K562 (cell line): ENCODE measurements around the gene CDCP1. TPM values are rescaled to one million over a fixed set of nuclear protein-coding genes. Genes with fewer than 3 reads are reported as not detected.
A peak's percentile ranks its signal among the peaks of the same experiment; 100 is the strongest.

Source experiments
- ATAC-seq: fragments of 200-7000 bp; cut with Tn5 transposase; 3 replicates; pipeline ENCODE4 v1.9.1; 2020; ENCODE audit warnings: moderate library complexity
- BruUV-seq: library from RNA; stranded (reverse); fragments of 400-500 nt; replicated peaks from 2 replicates; lab custom pipeline; 2021; lab: Mats Ljungman, UMichigan
- CTCF ChIA-PET: fragments of 300-600 bp; formaldehyde crosslinking; extraction: SDS; loops from one replicate; lab custom pipeline; 2021; ENCODE audit warnings: low intra/inter-chr PET ratio; lab: Yijun Ruan, JAX
- POLR2A ChIA-PET: fragments of 300-600, 350-650 bp; sonication (Branson Sonifier 250); formaldehyde crosslinking; extraction: SDS; loops from one replicate; lab custom pipeline; 2021; ENCODE audit warnings: antibody characterized with exemption, inconsistent platforms; lab: Yijun Ruan, JAX
- DNase-seq, 4 experiments: peaks; one replicate each; pipeline versions ENCODE4 v3.0.0 to v3.0.0-alpha.2; 2011 to 2018; ENCODE audit warnings: low spot score in 3 of 4, mixed read lengths in 3 of 4; ENCODE audit errors: extremely low read depth in 1 of 4
- FAIRE-seq: peaks from 2 replicates; lab custom pipeline; 2011; peaks lifted over from hg19 to GRCh38; lab: Jason Lieb, UNC
- H2AFZ ChIP-seq: 2 replicates; pipeline ENCODE4 v1.6.0; 2011; ENCODE audit warnings: low read depth, low read length, control low read depth, inconsistent platforms
- H3K27ac ChIP-seq: fragments of 200-600 bp; 3 replicates; pipeline ENCODE4 v1.8.0; 2011; ENCODE audit warnings: low read depth, mild to moderate bottlenecking, control low read depth, inconsistent platforms, low read length, moderate library complexity, mixed read lengths; ENCODE audit errors: extremely low read depth
- H3K27me3 ChIP-seq, 2 experiments: fragments of 300-600 bp in 1 of 2; 2 replicates in 1 of 2; 3 replicates in 1 of 2; pipeline versions ENCODE4 v1.6.0 to v1.8.0; 2011; ENCODE audit warnings: inconsistent platforms in 2 of 2, low read length in 2 of 2, mild to moderate bottlenecking in 1 of 2, mixed read lengths in 1 of 2, moderate library complexity in 1 of 2; ENCODE audit not compliant: control insufficient read depth in 2 of 2, insufficient read depth in 2 of 2
- H3K36me3 ChIP-seq: fragments of 300-600 bp; 3 replicates; pipeline ENCODE4 v1.8.0; 2011; ENCODE audit warnings: mild to moderate bottlenecking, low read length, inconsistent platforms; ENCODE audit not compliant: control insufficient read depth, insufficient read depth
- H3K4me1 ChIP-seq, 2 experiments: fragments of 200-600 bp in 1 of 2; replicated peaks in 1 of 2; 2 replicates in 1 of 2; 3 replicates in 1 of 2; pipeline versions ENCODE4 v1.5.1 to v1.8.0; 2011; ENCODE audit warnings: inconsistent platforms in 2 of 2, low read length in 2 of 2, mild to moderate bottlenecking in 1 of 2, mixed read lengths in 1 of 2, moderate library complexity in 1 of 2; ENCODE audit not compliant: control insufficient read depth in 2 of 2, insufficient read depth in 2 of 2
- H3K4me2 ChIP-seq: 2 replicates; pipeline ENCODE4 v1.6.1; 2011; ENCODE audit warnings: low read length, control low read depth, inconsistent platforms, mixed read lengths; ENCODE audit not compliant: insufficient read depth
- H3K4me3 ChIP-seq: fragments of 200-600 bp; sonication (generic), shearing (Covaris generic); 2 replicates; pipeline ENCODE4 v1.5.1; 2016; ENCODE audit warnings: control low read depth, inconsistent platforms
- H3K79me2 ChIP-seq: fragments of 200-600 bp; 3 replicates; pipeline ENCODE4 v1.8.0; 2011; ENCODE audit warnings: low read length, inconsistent platforms; ENCODE audit not compliant: control insufficient read depth, insufficient read depth
- H3K9ac ChIP-seq, 2 experiments: 2 replicates each; pipeline versions ENCODE4 v1.6.0 to v1.6.1; 2011; ENCODE audit warnings: low read depth in 2 of 2, low read length in 2 of 2, control low read depth in 1 of 2, inconsistent platforms in 1 of 2, mild to moderate bottlenecking in 1 of 2, mixed read lengths in 1 of 2; ENCODE audit not compliant: insufficient read depth in 1 of 2
- H3K9me1 ChIP-seq: one replicate; pipeline ENCODE4 v1.6.0; 2011; ENCODE audit warnings: inconsistent platforms, mild to moderate bottlenecking, low read length, moderate library complexity; ENCODE audit not compliant: control insufficient read depth, insufficient read depth
- H3K9me3 ChIP-seq: replicated peaks from 2 replicates; pipeline ENCODE4 v1.5.1; 2011; ENCODE audit warnings: low read depth, low read length, inconsistent platforms; ENCODE audit not compliant: control insufficient read depth, insufficient read depth
- H4K20me1 ChIP-seq: replicated peaks from 2 replicates; pipeline ENCODE4 v1.6.1; 2011; ENCODE audit warnings: low read length, inconsistent platforms, mixed read lengths; ENCODE audit not compliant: control insufficient read depth, insufficient read depth
- BHLHE40 ChIP-seq: IDR thresholded peaks from 2 replicates; pipeline ENCODE4 v1.6.1; 2011; ENCODE audit warnings: low read length, improper control_type of control experiment
- FOXJ3 ChIP-seq: sonication (generic); formaldehyde crosslinking; IDR thresholded peaks from 2 replicates; pipeline ENCODE4 v1.4.0; 2020; ENCODE audit warnings: mild to moderate bottlenecking, missing genetic modification reagents
- HMBOX1 ChIP-seq: sonication (generic); IDR thresholded peaks from 2 replicates; pipeline ENCODE4 v1.6.1; 2016
- LARP7 ChIP-seq: fragments of 450-650 bp; IDR thresholded peaks from 2 replicates; pipeline ENCODE4 v1.6.1; 2016
- MED1 ChIP-seq: sonication (generic); formaldehyde crosslinking; IDR thresholded peaks from 2 replicates; pipeline ENCODE4 v1.8.1; 2023; ENCODE audit warnings: missing genetic modification reagents, borderline replicate concordance
- PCBP2 ChIP-seq: fragments of 200-400 bp; formaldehyde crosslinking; IDR thresholded peaks from 2 replicates; pipeline ENCODE4 v1.6.1; 2018; ENCODE audit warnings: low read length, low read depth, mild to moderate bottlenecking, moderate library complexity; ENCODE audit not compliant: poor library complexity, severe bottlenecking
- PHF21A ChIP-seq: fragments of 450-650 bp; IDR thresholded peaks from 2 replicates; pipeline ENCODE4 v1.6.1; 2017; ENCODE audit warnings: low read depth, borderline replicate concordance
- SMAD3 ChIP-seq: fragments of 450-650 bp; formaldehyde crosslinking; conservative IDR thresholded peaks from 2 replicates; pipeline ENCODE4 v1.4.0; 2020; ENCODE audit warnings: mild to moderate bottlenecking
- ZBTB8A ChIP-seq: fragments of 450-650 bp; IDR thresholded peaks from 2 replicates; pipeline ENCODE4 v1.6.1; 2018; ENCODE audit warnings: mild to moderate bottlenecking, moderate library complexity; ENCODE audit not compliant: partially characterized antibody
- ZNF584 ChIP-seq: fragments of 200-800 bp; sonication (Bioruptor generic); IDR thresholded peaks from 2 replicates; pipeline ENCODE4 v1.6.1; 2016; ENCODE audit warnings: low read depth, mild to moderate bottlenecking, missing genetic modification characterization, missing compliant biosample characterization
- WGBS: fragments of 100-300 bp; shearing (Covaris generic); methylation state at CpG from one replicate; pipeline ENCODE4 v1.1.6; 2016; ENCODE audit warnings: low coverage, mixed read lengths; ENCODE audit not compliant: insufficient coverage; ENCODE audit errors: missing lambda C conversion rate; 5-methylcytosine and 5-hydroxymethylcytosine counted together
- in situ Hi-C: fragments of 300-500 bp; cut with MboI; formaldehyde crosslinking; loops from 4 replicates; pipeline ENCODE4 v1.15.0; 2018; ENCODE audit warnings: inconsistent platforms, mixed read lengths
- intact Hi-C: fragments of 100-400 bp; cut with micrococcal nuclease; formaldehyde crosslinking; loops from 2 replicates; pipeline ENCODE4 v1.14.2; 2022
- polyA plus RNA-seq, 8 experiments: library from polyadenylated mRNA; depleted of rRNA in 4 of 8; stranded (reverse) in 5 of 8; unstranded in 3 of 8; fragments of >200 nt; fragmentation: Nextera tagmentation in 2 of 8; fragmentation: Illumina TruSeq in 1 of 8; extraction: Ambion mirVana in 2 of 8; extraction: Trizol in 1 of 8; gene quantifications; 2 replicates each; pipeline versions ENCODE4 v1.2.1 to v1.2.3, GENCODE V29; 2011 to 2014; ENCODE audit warnings: inconsistent platforms in 1 of 8, missing spikeins in 1 of 8
- total RNA-seq, 7 experiments: library from RNA; depleted of rRNA in 6 of 7; stranded (reverse); fragments of >200 nt in 6 of 7; fragmentation: Illumina TruSeq in 2 of 7; extraction: Trizol in 2 of 7; gene quantifications; 2 replicates each; pipeline versions ENCODE4 v1.2.1 to v1.2.3, GENCODE V29; 2011 to 2021; ENCODE audit warnings: low replicate concordance in 1 of 7
- TF ChIP-seq, protein P1 (sequence below): fragments of 250-450 bp; sonication (Bioruptor Pico); IDR thresholded peaks from 2 replicates; pipeline ENCODE4 v1.6.1; 2021; ENCODE audit warnings: mild to moderate bottlenecking
- TF ChIP-seq, protein P2 (sequence below): IDR thresholded peaks from 2 replicates; pipeline ENCODE4 v1.6.1; 2012; ENCODE audit warnings: low read depth, low read length, improper control_type of control experiment, borderline replicate concordance
- TF ChIP-seq, protein P3 (sequence below): fragments of 450-650 bp; formaldehyde crosslinking; IDR thresholded peaks from 2 replicates; pipeline ENCODE4 v1.4.0; 2022; ENCODE audit warnings: missing genetic modification characterization

Gene CDCP1
- total and polyA plus RNA-seq, 9 of the 15 experiments (the other 6 are each of a cell fraction or from before 2014, with no cell fraction given): 3.9 to 16.4 (median 5.2) TPM

GRCh38 chr3:45103753-45104714 lies 42.1 kb downstream of the CDCP1 start:
- Histone ChIP-seq H2AFZ (peak overlapping the region; percentile 48), H4K20me1 (no peaks in the 10 kb centered on the region), H3K27ac (peak overlapping the region; percentile 84), H3K9me3 (0 out of 2 replicates have a peak, but pooled peaks cover 11% of the 10 kb centered on the region), H3K4me3 (no peak overlapping the region), H3K4me2 (peak overlapping the region; percentile 57), H3K79me2 (peaks cover 12% of the 10 kb centered on the region; the same call in 1 of the 3 replicates), H3K9ac (peak overlapping the region in 1 of 2 experiments; percentile 55; a peak in 2 of 4 replicates), H3K9me1 (no peaks in the 10 kb centered on the region), H3K4me1 (peaks cover 30 to 73% of the 10 kb centered on the region in 2 experiments), H3K27me3 (no peaks in the 10 kb centered on the region), H3K36me3 (peaks cover 15% of the 10 kb centered on the region)
- BruUV-seq: no TSS peak
- ChIA-PET POLR2A (interaction anchor here (0.5 to 3.0 kb wide), 7 partner anchors 9 to 56 kb away, joined by 3 to 8 read pairs (median 5); no protein-coding TSS in a partner anchor), CTCF (no interaction called here)
- FAIRE-seq: peak; percentile 80
- 27% methylated on average over 4 of the region's 4 CpGs for WGBS
- in situ Hi-C loops: no loop called here
- ATAC-seq: peak; percentile 64
- peak; percentile 84 to 90 (median 86) for DNase-seq
- intact Hi-C loops: loop anchor here (1.0 to 2.0 kb wide), 2 partner anchors 12 to 33 kb away; no protein-coding TSS in a partner anchor
- no peak for TF ChIP-seq FOXJ3 (CRISPR knock-in tag)
- TF ChIP-seq PCBP2: no peak
- TF ChIP-seq SMAD3 (CRISPR knock-in tag): peak; percentile 87; the same call in 1 of the 2 replicates
- peak; percentile 73 for TF ChIP-seq HMBOX1
- TF ChIP-seq, protein P1, sequence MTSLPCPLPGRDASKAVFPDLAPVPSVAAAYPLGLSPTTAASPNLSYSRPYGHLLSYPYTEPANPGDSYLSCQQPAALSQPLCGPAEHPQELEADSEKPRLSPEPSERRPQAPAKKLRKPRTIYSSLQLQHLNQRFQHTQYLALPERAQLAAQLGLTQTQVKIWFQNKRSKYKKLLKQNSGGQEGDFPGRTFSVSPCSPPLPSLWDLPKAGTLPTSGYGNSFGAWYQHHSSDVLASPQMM (CRISPR knock-in tag): no peak
- no peak for TF ChIP-seq ZBTB8A
- TF ChIP-seq BHLHE40: peak; percentile 48; the same call in 1 of the 2 replicates
- no peak for TF ChIP-seq PHF21A
- TF ChIP-seq, protein P2, sequence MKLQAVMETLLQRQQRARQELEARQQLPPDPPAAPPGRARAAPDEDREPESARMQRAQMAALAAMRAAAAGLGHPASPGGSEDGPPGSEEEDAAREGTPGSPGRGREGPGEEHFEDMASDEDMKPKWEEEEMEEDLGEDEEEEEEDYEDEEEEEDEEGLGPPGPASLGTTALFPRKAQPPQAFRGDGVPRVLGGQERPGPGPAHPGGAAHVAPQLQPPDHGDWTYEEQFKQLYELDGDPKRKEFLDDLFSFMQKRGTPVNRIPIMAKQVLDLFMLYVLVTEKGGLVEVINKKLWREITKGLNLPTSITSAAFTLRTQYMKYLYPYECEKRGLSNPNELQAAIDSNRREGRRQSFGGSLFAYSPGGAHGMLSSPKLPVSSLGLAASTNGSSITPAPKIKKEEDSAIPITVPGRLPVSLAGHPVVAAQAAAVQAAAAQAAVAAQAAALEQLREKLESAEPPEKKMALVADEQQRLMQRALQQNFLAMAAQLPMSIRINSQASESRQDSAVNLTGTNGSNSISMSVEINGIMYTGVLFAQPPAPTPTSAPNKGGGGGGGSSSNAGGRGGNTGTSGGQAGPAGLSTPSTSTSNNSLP: peak; percentile 92
- TF ChIP-seq ZNF584 (CRISPR knock-in tag): peak; percentile 89
- TF ChIP-seq, protein P3, sequence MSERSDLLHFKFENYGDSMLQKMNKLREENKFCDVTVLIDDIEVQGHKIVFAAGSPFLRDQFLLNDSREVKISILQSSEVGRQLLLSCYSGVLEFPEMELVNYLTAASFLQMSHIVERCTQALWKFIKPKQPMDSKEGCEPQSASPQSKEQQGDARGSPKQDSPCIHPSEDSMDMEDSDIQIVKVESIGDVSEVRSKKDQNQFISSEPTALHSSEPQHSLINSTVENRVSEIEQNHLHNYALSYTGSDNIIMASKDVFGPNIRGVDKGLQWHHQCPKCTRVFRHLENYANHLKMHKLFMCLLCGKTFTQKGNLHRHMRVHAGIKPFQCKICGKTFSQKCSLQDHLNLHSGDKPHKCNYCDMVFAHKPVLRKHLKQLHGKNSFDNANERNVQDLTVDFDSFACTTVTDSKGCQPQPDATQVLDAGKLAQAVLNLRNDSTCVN (CRISPR knock-in tag): no peak
- TF ChIP-seq MED1 (CRISPR knock-in tag): no peak
- no peak for TF ChIP-seq LARP7
